Right lobe of liver (tissue), 4 donors: ENCODE data around the gene CHI3L1.

ENCODE experiments used
- POLR2A ChIP-seq: fragments of 450-650 bp; IDR thresholded peaks from one replicate; pipeline ENCODE4 v1.6.1; 2017; ENCODE audit warnings: antibody characterized with exemption, mild to moderate bottlenecking
- TF ChIP-seq, protein P1 (sequence below), 4 donors: fragments of 200-600 bp in 3 of 4; fragments of 450-650 bp in 1 of 4; IDR thresholded peaks; one replicate each; pipeline versions ENCODE4 v1.5.1 to v1.8.0; 2016 to 2022; ENCODE audit warnings: antibody characterized with exemption in 4 of 4, mild to moderate bottlenecking in 2 of 4
- donor health status: DM: no; HTN: no; CAD: no.
- donor health status: DM: no; HTN: no; CAD: no.
- donor health status: DM: no; HTN: yes; CAD: no.

GRCh38 chr1:203139976-203140475, 46.5 kb downstream of the CHI3L1 start:
- TF ChIP-seq, protein P1, sequence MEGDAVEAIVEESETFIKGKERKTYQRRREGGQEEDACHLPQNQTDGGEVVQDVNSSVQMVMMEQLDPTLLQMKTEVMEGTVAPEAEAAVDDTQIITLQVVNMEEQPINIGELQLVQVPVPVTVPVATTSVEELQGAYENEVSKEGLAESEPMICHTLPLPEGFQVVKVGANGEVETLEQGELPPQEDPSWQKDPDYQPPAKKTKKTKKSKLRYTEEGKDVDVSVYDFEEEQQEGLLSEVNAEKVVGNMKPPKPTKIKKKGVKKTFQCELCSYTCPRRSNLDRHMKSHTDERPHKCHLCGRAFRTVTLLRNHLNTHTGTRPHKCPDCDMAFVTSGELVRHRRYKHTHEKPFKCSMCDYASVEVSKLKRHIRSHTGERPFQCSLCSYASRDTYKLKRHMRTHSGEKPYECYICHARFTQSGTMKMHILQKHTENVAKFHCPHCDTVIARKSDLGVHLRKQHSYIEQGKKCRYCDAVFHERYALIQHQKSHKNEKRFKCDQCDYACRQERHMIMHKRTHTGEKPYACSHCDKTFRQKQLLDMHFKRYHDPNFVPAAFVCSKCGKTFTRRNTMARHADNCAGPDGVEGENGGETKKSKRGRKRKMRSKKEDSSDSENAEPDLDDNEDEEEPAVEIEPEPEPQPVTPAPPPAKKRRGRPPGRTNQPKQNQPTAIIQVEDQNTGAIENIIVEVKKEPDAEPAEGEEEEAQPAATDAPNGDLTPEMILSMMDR (IDR thresholded peaks at IDR 0.05), result no peak
- TF ChIP-seq POLR2A, result no peak
